Pancreas (tissue), 10 donors: Measurements from ENCODE around the gene ZCCHC9. TPM values are rescaled to one million over a fixed set of nuclear protein-coding genes. Genes with fewer than 3 reads are reported as not detected.
"Not testable (repeated sequence)": the region's sequence is repeated elsewhere in the genome, so short reads cannot be mapped to it uniquely, and the experiment has no call there.

Experiments
- ATAC-seq, 4 donors: fragments of 200-7000 bp; cut with Tn5 transposase; one replicate each; pipeline versions ENCODE4 v1.8.0 to v1.9.1; 2020; ENCODE audit warnings: mild to moderate bottlenecking in 4 of 4, moderate library complexity in 4 of 4
- DNase-seq, 6 donors: peaks; one replicate each; pipeline ENCODE4 v3.0.0-alpha.2; 2020
- FAIRE-seq: peaks from 2 replicates; lab custom pipeline; 2012; peaks lifted over from hg19 to GRCh38; lab: Jason Lieb, UNC
- H3K27ac ChIP-seq, 4 donors: fragments of 200-600 bp; sonication (generic); 1 replicate in 3 of 4; 2 replicates in 1 of 4; pipeline versions ENCODE4 v1.5.0 to v1.8.0; 2020
- H3K27me3 ChIP-seq, 4 donors: fragments of 200-600 bp; one replicate each; pipeline ENCODE4 v1.8.0; 2021
- H3K36me3 ChIP-seq, 3 donors: fragments of 200-600 bp; sonication (generic) in 1 of 3; one replicate each; pipeline versions ENCODE4 v1.5.0 to v1.8.0; 2020 to 2021
- H3K4me1 ChIP-seq, 3 donors: fragments of 200-600 bp; one replicate each; pipeline ENCODE4 v1.8.0; 2021
- H3K4me3 ChIP-seq, 4 donors: fragments of 200-600 bp; sonication (generic) in 2 of 4; one replicate each; pipeline versions ENCODE4 v1.5.0 to v1.8.0; 2020 to 2021
- H3K9me3 ChIP-seq, 4 donors: fragments of 200-600 bp; one replicate each; pipeline ENCODE4 v1.8.0; 2021
- WGBS, 2 donors: extraction: QIAGEN DNeasy Blood & Tissue Kit; methylation state at CpG; one replicate each; pipeline ENCODE4 v1.1.7; 2013; 5-methylcytosine and 5-hydroxymethylcytosine counted together
- intact Hi-C, 3 donors: fragments of 100-400 bp; cut with DNase I; formaldehyde crosslinking; loops; one replicate each; pipeline versions ENCODE4 v1.11.1 to v1.14.2; 2022
- polyA plus RNA-seq, 2 donors: library from polyadenylated mRNA; stranded (reverse); fragments of 200-250 nt; gene quantifications; one replicate each; pipeline ENCODE4 v1.2.3, GENCODE V29; 2013
- total RNA-seq, 6 donors: library from RNA; stranded (reverse); fragmentation: NEBNext Ultra II Directional in 4 of 6; extraction: Animal tissue kit (Norgen Biotek cat#: 25700) in 4 of 6; gene quantifications; one replicate each; pipeline versions ENCODE4 v1.2.1 to v1.2.4, GENCODE V29; 2021 to 2023
- TF ChIP-seq, protein P1 (sequence below), 4 donors: fragments of 200-600 bp; sonication (generic) in 3 of 4; IDR thresholded peaks; one replicate each; pipeline versions ENCODE4 v1.5.0 to v1.8.0; 2021; ENCODE audit warnings: antibody characterized with exemption in 4 of 4
- donor health status: healthy with polysubstance abuse.
- donor health status: DM: no; HTN: no; CAD: no; lungs with moderate emphysema.
- donor health status: DM: no; HTN: no; CAD: no.
- donor health status: control.
- donor health status: control.
- donor health status: Bipolar disorder and iron deficiency.
- donor health status: DM: yes; HTN: yes; CAD: no.
- donor health status: DM: no; HTN: no; CAD: no.
- donor health status: DM: no; HTN: no; CAD: no.
- donor health status: DM: yes; HTN: yes; CAD: no.

ZCCHC9 gene
- total and polyA plus RNA-seq, 8 donors, result 6.1 to 14.7 (median 7.6) TPM

DNA sequence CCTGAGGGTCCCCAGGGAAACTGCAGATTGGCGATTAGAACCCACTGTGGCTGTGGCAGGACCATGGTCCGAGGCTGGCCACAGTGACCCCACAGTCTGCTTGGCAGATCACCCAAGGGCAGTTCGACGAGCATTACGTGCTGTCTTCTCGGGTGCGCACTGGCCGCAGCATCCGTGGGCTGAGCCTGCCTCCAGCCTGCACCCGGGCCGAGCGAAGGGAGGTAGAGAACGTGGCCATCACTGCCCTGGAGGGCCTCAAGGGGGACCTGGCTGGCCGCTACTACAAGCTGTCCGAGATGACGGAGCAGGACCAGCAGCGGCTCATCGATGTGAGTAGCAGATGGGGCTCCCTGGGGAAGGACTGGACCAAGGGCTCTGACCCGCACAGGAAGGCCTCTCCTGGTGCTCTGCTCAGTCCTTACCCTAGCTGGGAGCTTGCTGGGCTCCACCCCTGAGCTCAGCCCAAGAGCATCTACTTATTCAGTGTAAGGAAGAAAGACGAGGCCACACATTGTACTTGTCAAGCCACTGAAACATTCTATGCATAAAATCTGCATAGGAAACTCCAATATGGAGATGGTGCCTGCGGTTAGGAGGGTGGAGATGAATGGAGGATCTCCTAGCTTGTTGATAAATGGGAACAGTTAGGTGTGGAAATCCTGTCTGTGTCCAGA lies 46.4 kb upstream of the ZCCHC9 start:
- ATAC-seq (no peak), DNase-seq (no peak), FAIRE-seq (no peak)
- Histone ChIP-seq H3K4me1 (no peaks in the 10 kb centered on the region), H3K9me3 (no peaks in the 10 kb centered on the region), H3K27me3 (no peaks in the 10 kb centered on the region), H3K36me3 (peaks cover 0 to 4% (median 0%) of the 10 kb centered on the region in 3 donors), H3K4me3 (no peak overlapping the region), H3K27ac (no peak overlapping the region)
- WGBS, 2 donors, result 95% methylated on average over 21 of the region's 21 CpGs
- TF ChIP-seq, protein P1, sequence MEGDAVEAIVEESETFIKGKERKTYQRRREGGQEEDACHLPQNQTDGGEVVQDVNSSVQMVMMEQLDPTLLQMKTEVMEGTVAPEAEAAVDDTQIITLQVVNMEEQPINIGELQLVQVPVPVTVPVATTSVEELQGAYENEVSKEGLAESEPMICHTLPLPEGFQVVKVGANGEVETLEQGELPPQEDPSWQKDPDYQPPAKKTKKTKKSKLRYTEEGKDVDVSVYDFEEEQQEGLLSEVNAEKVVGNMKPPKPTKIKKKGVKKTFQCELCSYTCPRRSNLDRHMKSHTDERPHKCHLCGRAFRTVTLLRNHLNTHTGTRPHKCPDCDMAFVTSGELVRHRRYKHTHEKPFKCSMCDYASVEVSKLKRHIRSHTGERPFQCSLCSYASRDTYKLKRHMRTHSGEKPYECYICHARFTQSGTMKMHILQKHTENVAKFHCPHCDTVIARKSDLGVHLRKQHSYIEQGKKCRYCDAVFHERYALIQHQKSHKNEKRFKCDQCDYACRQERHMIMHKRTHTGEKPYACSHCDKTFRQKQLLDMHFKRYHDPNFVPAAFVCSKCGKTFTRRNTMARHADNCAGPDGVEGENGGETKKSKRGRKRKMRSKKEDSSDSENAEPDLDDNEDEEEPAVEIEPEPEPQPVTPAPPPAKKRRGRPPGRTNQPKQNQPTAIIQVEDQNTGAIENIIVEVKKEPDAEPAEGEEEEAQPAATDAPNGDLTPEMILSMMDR (IDR thresholded peaks at IDR 0.05), result no peak
- intact Hi-C loops, result no loop called here

GRCh38 chr5:81256766-81257165 lies 44.6 kb upstream of the ZCCHC9 start:
- DNase-seq (no peak), ATAC-seq (no peak), FAIRE-seq (no peak)
- Histone ChIP-seq H3K9me3 (no peaks in the 10 kb centered on the region), H3K4me1 (no peaks in the 10 kb centered on the region), H3K27ac (no peak overlapping the region), H3K4me3 (no peak overlapping the region), H3K27me3 (no peaks in the 10 kb centered on the region), H3K36me3 (peaks cover 0 to 4% (median 0%) of the 10 kb centered on the region in 3 donors)
- WGBS, 2 donors, result 91 to 94% methylated on average over 1 of the region's 1 CpG
- intact Hi-C loops, result no loop called here
- TF ChIP-seq, protein P1 (IDR thresholded peaks at IDR 0.05), result no peak

- H3K27me3 ChIP-seq, H3K4me3 ChIP-seq, ATAC-seq, FAIRE-seq, H3K4me1 ChIP-seq, H3K36me3 ChIP-seq, DNase-seq, H3K27ac ChIP-seq, H3K9me3 ChIP-seq, intact Hi-C loops: not testable (repeated sequence)
- 77 to 94% methylated on average over 1 of the region's 1 CpG for WGBS, 2 donors
Measured at GRCh38 chr5:81262796-81263195, 38.6 kb upstream of the ZCCHC9 start.

GRCh38 chr5:81265101-81265500 lies 36.3 kb upstream of the ZCCHC9 start:
- intact Hi-C loops, result no loop called here
- DNase-seq (no peak), ATAC-seq (no peak), FAIRE-seq (no peak)
- H3K9me3 ChIP-seq, result no peaks in the 10 kb centered on the region
- H3K36me3 ChIP-seq, result no peaks in the 10 kb centered on the region
- no peaks in the 10 kb centered on the region for H3K27me3 ChIP-seq
- no peak overlapping the region for H3K4me3 ChIP-seq
- peaks cover 0 to 5% (median 5%) of the 10 kb centered on the region in 3 donors for H3K4me1 ChIP-seq
- TF ChIP-seq, protein P1 (IDR thresholded peaks at IDR 0.05), result no peak
- no peak overlapping the region for H3K27ac ChIP-seq

DNA sequence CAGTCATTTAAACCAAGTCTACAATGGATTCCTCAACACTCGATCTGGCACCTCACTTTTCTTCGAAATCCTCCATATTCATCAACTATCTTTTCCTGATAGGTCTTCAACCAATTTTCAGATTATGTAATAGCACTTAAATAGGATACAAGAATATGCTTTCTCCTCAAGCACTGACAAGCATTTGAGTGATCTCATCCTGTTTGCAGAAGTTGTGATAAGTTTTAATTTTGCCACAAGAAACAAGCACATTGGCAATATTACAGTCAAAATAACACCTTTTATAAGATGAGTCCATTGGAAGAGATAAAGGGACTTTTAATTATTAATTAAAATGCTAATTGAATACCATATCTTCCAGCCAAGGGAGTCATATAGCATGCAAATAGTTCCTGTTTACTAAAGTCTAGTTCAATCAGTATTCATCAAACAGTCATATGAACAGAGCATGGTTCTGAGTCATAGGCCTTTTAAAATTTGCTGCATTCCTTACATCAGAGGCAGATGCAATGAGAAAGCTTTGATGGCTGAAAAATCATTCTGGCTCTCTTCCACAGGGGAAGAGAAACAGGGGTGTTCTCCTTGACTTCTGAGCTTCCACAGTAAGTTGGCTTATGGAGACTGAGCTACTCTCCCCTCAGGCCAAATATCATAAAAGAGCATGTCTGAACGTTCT lies 32.7 kb upstream of the ZCCHC9 start:
- ATAC-seq (peak in 2 of 4 donors; percentile 47 to 72), FAIRE-seq (no peak), DNase-seq (no peak)
- TF ChIP-seq, protein P1 (IDR thresholded peaks at IDR 0.05), result no peak
- peaks cover 0 to 5% (median 5%) of the 10 kb centered on the region in 3 donors for H3K4me1 ChIP-seq
- no peaks in the 10 kb centered on the region for H3K9me3 ChIP-seq
- H3K36me3 ChIP-seq, result no peaks in the 10 kb centered on the region
- 75 to 80% methylated on average over 3 of the region's 3 CpGs for WGBS, 2 donors
- intact Hi-C loops, result no loop called here
- no peak overlapping the region for H3K4me3 ChIP-seq
- no peaks in the 10 kb centered on the region for H3K27me3 ChIP-seq
- H3K27ac ChIP-seq, result no peak overlapping the region
